ENCODE data around the gene ANAPC16. TPM values are rescaled to one million over a fixed set of nuclear protein-coding genes. Genes with fewer than 3 reads are reported as not detected.

The ANAPC16 gene
- total RNA-seq, 6 experiments from 2014 or later, result 38.6 to 79.2 (median 51.3) TPM

DNA sequence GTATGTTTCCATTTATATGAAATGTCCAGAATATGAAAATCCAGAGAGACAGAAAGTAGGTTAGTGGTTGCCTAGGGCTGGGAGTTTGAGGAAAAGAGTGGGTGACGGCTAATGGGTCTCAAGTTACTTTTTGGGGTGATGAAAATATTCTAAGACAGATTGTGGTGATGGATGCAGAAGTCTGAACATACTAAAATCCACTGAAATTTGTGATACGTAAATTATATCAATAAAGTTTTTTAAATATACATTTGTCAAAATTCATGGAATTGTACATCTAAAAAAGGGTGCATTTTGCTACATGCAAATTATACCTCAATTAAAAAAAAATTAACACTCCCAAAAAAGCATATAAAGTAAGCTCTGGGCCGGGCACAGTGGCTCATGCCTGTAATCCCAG is 67.3 kb downstream of the ANAPC16 start:
- Histone ChIP-seq H3K27ac (no peak overlapping the region), H3K4me1 (no peaks in the 10 kb centered on the region), H3K4me3 (no peak overlapping the region), H3K27me3 (no peaks in the 10 kb centered on the region), H3K9me3 (no peaks in the 10 kb centered on the region), H3K36me3 (no peaks in the 10 kb centered on the region)
- intact Hi-C loops (cut with DNase I), result no loop called here
- TF ChIP-seq, protein P1, sequence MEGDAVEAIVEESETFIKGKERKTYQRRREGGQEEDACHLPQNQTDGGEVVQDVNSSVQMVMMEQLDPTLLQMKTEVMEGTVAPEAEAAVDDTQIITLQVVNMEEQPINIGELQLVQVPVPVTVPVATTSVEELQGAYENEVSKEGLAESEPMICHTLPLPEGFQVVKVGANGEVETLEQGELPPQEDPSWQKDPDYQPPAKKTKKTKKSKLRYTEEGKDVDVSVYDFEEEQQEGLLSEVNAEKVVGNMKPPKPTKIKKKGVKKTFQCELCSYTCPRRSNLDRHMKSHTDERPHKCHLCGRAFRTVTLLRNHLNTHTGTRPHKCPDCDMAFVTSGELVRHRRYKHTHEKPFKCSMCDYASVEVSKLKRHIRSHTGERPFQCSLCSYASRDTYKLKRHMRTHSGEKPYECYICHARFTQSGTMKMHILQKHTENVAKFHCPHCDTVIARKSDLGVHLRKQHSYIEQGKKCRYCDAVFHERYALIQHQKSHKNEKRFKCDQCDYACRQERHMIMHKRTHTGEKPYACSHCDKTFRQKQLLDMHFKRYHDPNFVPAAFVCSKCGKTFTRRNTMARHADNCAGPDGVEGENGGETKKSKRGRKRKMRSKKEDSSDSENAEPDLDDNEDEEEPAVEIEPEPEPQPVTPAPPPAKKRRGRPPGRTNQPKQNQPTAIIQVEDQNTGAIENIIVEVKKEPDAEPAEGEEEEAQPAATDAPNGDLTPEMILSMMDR (IDR thresholded peaks at IDR 0.05), result no peak
- no peak for TF ChIP-seq POLR2A (IDR thresholded peaks at IDR 0.05)
- DNase-seq (no peak), ATAC-seq (no peak)
- WGBS (ENCODE audit: insufficient coverage, low coverage, low lambda C conversion rate, missing lambda C conversion rate), result 100% methylated on average over 3 of the region's 3 CpGs

Small RNAs within 50 kb of the gene (small RNA-seq; reads per million reads assigned to genes)
- 0 reads per million in 2 experiments for gene RF00019
- 0 reads per million in 2 experiments for gene RF00340

Other genes starting within 250 kb of the ANAPC16 start
- gene SPOCK2, start 127.5 kb upstream of the ANAPC16 start, total RNA-seq, result 1 to 10 TPM in 4 of 6 experiments, under 1 TPM in 2; 0.72 to 3.0 (median 1.2) TPM
- gene ASCC1, start 264 bp downstream of the ANAPC16 start, total RNA-seq, result 10 to 100 TPM; 12.0 to 26.5 (median 14.5) TPM
- 100 to 1,000 TPM in 4 of 6 experiments, 10 to 100 TPM in 2; 51.7 to 180 (median 143) TPM for gene DDIT4, start 57.9 kb downstream of the ANAPC16 start, total RNA-seq
- gene DNAJB12, start 138.9 kb downstream of the ANAPC16 start, total RNA-seq, result 10 to 100 TPM; 16.6 to 22.1 (median 19.2) TPM